GM19395 (cell line): ENCODE measurements around the gene ZDHHC18.
"Not testable (repeated sequence)": the region's sequence is repeated elsewhere in the genome, so short reads cannot be mapped to it uniquely, and the experiment has no call there.

Experiments
- ATAC-seq: cut with Tn5 transposase; IDR thresholded peaks from one replicate; pipeline ENCODE4 v1.9.1; 2021; ENCODE audit warnings: mild to moderate bottlenecking, moderate library complexity; ENCODE audit not compliant: unreplicated experiment

ZDHHC18 gene

DNA sequence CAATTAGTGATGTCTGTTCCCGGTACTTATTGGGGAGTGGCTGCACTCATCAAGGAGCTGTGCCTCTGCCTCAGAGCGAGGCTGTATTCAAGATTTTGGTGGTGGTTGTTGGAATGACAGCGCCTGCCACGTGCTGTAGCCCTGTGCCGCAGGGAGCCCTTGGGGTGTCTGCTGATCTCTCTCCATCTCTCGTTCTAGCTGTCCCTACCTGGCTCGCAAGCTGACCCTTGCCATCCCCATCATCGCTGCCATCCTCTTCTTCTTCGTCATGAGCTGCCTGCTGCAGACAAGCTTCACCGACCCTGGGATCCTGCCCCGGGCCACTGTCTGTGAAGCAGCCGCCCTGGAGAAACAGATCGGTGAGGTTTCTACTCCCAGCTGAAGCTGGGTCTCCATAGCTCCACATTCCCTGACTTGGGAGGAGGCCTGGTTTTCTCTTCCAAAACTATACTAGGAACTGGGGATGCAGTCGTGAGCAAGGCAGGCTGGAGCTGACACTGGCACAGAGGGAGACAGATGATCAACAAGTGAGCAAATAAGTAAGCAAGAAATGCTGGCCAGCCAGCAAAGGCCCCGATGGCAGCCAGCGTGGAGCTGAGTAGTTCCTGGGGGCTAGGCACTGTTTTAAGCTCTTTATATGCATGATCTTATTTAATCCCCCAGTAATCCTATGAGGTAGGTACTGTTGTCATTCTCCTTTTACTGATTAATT lies 5.9 kb downstream of the ZDHHC18 start:
- no peak for ATAC-seq

DNA sequence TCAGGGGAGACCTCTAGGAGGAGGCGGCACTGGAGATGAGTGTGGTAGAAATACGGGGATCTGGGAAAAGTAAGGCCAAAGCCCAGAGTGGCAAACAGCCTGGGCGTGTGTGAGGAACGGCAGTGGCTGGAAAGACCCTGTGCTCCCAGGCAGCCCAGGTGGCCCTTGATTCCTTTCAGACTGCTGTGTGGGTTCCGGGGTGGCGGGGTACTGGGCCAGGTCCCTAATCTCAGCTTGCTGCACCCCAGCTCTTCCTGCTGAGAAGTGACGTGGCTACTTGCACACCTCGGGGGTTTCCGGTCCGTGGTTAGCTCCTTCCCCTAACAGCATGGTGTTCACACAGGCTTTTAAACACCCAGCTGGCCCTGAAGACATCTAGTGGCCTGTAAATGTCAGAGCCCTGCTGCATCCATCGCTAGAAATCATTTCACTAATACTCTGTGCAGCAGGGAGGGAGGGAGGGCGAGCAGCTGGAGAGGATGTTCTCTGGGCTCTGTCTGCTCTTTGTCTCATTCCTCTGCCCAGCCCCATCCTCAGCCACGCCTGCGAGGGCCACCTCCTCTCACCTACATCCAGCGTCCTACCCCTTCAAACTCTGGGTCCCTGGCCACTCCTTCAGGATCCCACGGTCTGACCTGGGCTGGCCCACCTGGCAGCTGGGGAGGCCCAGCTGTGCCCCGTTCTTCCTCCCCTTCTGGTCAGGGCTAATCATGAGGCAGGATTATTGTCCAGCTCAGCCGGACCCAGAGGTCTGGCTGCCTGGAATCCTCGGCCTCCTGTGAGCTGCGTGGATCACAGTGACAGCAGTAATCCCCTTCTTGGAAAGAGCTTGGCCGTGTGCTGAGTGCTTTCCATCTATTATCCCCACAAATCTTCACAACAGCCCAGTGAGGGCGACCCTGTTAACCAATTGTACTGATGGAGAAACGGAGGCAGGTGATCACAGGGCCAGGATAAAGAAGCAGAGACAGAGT lies 7.2 kb downstream of the ZDHHC18 start:
- peak; percentile 84 for ATAC-seq

DNA sequence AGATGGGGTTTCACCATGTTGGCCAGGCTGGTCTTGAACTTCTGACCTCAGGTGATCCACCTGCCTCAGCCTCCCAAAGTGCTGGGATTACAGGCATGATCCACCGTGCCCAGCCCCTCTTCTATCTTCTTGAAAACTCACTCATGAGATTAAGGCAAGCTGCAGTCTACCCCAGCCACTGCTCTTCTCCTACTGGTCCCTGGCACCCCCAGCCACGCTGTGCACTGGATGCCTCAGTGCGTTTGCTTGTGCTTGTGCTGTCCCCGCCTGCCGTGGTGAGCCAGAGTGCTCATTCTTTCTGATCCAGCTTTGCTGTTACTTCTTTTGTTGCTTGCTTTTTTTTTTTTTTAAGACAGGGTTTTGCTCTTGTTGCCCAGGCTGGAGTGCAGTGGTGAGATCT lies 11.2 kb downstream of the ZDHHC18 start:
- not testable (repeated sequence) for ATAC-seq

DNA sequence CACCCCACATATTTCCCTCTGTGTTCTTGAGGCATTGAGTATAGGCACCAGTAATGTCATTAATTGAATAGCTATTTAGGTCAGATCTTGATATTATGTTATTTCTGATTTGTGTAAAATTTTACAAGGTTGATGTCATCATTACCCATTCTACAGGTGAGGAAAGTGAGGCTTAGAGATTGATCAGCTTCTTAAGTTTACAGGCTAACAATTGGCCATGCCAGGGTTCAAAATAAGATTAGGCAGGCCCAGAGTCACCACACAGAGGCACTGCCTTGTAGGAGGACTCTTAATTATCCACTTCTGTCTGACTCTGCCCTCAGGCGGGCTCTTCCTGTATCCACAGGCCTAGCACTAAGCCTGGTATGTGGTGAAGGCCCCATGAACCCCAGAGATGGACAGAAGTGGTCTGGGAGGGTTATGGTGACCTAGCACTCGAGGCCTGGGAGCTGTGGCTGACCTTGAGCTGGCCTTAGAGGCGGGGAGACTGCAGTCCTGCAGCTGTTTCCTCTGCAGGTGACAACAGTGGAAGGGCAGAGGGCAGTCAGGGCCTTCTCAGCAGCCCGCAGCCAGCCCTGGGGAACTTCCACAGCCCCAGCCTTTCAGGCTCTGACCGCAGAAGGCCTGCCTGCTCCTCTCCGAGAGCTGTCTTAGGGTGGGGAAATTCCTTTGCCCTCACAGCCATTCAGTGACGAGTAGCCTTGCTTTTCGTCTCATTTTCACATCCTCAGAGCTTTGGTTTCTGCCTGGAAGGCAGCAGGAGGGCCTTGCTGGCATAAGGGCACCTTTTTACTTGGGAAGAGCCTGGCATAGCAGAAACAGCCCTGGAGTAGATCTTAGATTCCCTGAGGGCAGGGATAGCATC lies 12.2 kb downstream of the ZDHHC18 start:
- peak; percentile 77 for ATAC-seq

DNA sequence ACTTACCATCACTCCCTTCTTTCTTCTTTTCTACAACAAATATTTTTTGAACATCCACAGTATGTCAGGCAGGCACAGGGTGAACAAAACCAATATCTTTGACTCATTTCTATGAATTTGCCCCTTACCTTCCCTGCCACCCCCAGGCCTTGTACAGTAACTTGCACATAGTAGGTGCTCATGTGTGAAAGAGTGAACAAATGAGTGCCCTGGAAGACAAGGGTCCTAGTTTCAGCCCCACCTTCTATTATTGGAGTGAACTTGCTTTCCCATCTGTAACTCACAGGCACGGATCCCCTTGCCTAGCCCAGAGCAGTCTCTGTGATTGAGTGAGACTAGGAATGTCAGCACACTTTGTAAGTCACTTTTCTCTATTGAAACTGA lies 12.8 kb downstream of the ZDHHC18 start:
- peak; percentile 25 for ATAC-seq

DNA sequence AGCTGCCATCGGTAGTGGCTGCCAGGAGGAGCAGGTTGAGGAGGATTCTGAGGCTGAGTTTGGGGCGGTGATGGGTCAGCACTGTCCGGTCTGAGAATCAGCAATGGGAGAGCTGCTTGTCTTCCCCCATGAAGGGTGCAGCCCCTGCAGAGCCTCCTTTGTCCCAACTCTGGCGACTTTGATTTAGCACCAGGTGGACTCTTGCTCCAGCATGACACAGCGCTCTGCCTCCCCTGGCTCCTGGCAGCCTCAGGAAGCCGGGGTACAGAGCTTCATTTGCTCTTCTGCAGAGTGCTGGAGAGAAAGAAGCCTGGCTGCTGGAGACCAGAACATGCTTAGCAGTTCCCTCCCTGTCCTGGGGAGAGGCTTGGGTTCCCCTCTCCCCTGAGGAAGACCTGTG lies 13.3 kb downstream of the ZDHHC18 start:
- ATAC-seq, result no peak

DNA sequence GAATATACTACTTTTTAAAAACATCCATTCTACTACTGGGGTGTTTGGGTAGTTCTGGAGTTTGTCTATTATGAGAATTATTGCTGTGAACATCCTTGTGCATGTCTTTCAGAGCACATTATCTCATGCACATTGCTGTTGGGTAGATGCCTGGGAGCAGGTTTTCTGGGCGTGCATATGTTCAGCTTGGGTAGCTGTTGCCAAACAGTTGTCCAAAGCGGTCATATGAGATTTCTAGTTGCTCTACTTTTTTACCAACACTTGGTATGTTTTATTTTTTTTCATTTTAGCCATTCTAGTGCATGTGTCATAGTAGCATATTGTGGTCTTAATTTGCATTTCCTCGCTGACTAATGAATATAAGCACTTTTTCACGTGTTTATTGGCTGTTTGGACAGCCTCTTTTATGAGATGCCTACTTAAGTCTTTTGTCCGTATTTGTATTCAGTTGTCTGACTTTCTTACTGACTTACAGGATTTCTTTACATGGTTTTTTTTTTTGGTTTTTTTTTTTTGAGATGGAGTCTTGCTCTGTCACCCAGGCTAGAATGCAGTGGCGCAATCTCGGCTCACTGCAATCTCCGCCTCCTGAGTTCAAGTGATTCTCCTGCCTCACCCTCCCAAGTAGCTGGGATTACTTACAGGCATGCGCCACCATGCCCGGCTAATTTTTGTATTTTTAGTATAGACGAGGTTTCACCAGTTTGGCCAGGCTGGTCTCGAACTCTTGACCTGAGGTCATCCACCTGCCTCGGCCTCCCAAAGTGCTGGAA lies 18.1 kb downstream of the ZDHHC18 start:
- no peak for ATAC-seq

DNA sequence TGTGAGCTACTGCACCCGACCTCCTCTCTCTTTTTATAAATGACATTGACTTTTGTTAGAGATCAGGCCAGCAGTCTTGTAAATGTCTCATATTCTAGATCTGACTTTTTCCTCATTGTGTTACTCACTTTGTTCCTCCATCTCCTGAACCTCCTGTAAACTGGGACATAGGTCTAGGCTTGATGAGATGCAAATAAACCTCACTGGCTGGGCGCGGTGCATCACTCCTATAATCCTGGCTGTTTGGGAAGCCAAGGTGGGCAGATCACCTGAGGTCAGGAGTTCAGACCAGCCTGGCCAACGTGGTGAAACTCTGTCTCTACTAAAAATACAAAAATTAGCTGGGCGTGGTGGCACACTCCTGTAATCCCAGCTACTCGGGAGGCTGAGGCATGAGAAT lies 21.3 kb downstream of the ZDHHC18 start:
- not testable (repeated sequence) for ATAC-seq

DNA sequence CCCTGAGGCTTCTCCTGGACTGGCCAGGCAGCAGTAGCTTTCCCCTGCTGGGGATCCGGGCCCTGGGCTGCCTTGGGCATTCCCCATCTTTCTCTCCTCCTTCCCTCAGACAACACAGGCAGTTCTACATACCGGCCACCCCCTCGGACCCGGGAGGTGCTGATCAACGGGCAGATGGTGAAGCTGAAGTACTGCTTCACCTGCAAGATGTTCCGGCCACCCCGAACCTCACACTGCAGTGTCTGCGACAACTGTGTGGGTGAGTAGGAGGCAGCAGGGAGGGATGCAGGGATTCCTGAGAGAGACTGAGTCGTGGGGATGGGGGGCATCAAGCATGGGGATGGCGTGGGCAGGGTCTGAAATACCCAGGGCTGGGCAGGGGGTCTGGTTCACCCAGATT lies 22.0 kb downstream of the ZDHHC18 start:
- ATAC-seq, result no peak

DNA sequence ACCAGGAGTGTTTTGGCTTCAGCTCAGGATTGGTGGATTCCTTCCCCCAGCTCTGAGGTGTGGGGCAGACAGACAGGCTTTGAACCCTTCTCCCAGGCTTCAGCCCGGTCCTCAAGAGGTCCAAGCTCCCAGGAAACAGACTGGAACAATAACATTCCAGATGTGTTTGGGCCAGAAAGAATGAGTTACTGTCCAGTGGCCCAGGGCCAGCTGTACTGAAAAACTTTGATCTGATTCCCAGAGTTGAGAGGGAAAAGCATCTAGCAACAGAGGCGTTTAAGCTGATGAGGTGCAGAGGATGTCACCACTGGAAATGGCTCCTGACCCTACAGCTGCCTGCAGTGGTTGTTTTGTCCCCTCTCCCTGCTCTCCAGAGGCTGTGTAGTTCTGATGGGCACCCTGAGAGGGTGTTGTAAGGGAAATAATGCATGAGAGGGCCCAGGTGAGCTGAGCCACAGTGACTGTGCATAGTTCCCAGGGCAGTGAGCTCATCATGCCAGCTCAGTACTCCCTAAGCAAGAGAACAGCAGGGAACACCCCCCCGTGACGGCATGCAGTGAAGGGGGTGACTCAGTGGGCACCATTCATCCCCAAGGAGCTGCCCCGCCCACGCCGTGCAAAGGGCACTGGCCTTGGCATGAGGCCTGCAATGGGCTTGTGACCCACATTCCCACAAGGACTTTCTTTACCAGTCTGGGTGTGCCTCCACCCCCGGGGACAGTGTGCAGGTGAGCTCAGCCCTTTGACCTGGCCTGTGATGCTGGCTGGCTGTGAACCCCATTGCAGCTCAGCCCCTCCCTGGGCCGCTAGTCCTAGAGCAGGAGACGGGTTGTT lies 22.7 kb downstream of the ZDHHC18 start:
- ATAC-seq, result no peak

DNA sequence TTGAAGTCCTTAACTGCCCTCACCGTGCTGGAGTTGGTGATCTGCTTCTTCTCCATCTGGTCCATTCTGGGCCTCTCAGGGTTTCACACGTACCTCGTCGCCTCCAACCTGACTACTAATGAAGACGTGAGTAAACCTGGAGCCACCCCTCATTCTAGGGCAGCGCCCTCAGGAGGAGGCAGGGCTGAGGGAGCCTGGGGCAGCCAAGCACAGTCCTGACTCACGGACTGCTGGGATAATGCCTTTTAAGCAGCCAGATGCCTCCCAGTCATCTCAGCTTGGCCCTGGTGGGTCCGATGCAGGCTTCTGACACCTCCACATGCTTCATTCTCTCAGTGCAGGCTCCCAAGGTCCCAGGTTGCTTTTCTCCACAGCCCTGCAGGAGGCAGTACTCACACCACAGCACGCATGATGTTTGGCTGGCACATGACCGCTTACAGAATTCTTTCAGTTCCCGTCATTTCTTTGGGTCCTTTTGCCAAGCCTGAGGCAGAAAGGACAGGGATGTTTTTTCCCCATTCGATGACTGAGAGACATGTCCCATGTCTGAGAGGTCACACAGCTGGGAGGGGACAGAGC lies 24.7 kb downstream of the ZDHHC18 start:
- ATAC-seq, result no peak

DNA sequence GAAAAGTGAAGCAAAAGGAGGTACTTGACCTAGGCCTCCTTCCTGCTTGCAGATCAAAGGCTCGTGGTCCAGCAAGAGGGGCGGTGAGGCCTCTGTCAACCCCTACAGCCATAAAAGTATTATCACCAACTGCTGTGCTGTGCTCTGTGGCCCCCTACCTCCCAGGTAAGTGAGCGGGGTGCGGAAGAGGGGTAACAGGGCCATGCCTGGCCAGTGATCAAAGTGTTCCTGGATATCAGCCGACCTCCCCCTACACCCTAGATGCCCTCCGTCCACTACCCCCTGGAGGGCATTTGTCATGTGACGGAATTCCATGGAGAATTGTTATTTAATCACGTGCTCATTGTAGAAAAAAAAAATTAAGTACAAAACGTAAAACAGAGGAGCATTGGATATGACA lies 26.2 kb downstream of the ZDHHC18 start:
- ATAC-seq, result no peak

DNA sequence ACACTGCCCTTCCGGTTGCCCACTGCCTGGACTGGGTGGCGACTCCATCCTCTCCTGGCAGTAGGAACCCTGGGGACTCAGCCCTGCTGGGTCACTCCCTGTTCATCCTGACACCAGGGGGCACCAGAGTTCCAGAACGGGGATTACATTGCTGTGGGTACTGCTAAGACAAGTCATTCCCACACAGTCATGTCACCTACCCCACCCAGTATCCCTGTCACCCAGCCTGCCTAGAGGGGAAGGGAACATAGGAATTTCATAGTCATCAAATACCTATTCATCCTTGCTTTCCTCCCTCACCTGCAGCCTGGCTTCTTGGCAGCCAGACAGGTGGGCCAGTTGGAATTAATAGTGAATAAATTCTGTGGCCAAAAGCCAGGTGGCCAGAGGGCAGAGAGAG lies 26.7 kb downstream of the ZDHHC18 start:
- ATAC-seq, result no peak

DNA sequence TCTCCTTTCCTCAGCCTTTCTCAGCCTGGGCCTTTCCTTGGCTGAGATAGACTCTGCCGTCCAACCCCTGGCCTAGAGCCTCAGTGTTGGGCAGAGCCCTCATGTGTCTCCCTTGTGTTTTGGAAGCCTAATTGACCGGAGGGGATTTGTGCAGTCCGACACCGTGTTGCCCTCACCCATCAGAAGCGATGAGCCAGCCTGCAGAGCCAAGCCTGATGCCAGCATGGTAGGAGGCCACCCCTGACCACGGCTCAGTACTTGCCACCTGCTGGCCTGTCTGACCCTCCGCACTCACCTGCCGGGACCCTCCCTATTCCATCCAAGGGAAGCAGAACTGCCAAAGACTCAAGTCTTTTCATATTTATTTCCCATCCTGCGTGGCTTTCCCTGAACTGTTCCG lies 27.1 kb downstream of the ZDHHC18 start:
- ATAC-seq, result no peak

DNA sequence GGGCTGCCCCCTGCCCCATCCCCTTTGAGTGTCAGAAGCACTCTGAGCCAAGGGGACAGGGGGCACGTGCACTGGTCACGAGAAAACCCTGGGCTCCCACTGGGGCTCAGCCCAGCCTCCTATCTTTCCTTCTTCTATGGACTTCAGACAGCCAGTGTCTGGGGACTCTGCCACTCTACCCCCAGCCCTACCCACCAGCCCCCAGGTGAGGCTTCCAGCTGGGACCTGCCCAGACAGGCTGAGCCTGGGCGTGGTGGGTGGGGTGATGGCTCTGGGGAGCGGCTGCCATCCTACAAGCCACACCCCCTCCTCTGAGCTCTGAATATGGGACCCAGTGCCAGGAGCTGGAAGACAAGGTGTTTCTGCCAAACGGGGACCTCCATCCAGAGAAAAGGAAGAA lies 28.4 kb downstream of the ZDHHC18 start:
- ATAC-seq, result no peak

DNA sequence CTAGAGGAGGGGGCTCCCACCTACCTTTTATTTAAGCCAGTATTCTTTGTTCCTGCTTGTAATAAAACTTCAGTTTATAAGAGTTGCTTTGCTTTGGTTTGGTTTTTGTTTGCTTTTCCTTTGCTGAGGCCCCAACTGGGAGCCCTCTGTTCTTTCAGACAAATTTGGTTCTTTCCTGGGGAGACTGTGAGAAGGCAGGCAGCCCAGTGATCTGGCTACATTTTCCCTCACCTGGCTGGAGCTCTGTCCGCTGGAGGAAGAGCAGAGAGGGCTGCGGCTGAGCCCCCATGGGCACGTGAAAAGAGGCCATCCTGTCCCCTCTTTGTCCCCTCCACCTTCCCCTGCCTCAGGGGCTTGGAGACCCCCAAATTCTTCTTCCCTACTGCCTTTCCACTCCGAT lies 29.1 kb downstream of the ZDHHC18 start:
- no peak for ATAC-seq

DNA sequence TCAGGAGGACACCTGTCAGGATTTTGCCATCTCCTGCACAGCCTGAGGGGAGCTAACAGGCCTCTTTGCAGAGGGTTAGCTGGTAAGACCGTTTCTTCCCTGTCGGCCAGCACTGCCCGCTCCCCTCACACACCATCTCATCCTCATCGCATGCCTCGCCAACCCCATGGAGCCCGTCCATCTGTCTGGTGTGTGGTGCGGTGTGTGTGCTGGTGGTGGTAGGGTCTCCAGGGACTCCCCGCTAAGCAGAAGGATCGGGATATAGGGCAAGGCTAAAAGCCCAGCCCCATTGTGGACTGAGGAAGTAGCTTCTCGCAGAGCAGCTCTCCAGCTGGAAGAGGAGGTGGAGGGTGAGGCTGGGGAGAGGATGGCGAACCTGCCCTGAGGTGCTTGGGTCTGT lies 29.7 kb downstream of the ZDHHC18 start:
- no peak for ATAC-seq

DNA sequence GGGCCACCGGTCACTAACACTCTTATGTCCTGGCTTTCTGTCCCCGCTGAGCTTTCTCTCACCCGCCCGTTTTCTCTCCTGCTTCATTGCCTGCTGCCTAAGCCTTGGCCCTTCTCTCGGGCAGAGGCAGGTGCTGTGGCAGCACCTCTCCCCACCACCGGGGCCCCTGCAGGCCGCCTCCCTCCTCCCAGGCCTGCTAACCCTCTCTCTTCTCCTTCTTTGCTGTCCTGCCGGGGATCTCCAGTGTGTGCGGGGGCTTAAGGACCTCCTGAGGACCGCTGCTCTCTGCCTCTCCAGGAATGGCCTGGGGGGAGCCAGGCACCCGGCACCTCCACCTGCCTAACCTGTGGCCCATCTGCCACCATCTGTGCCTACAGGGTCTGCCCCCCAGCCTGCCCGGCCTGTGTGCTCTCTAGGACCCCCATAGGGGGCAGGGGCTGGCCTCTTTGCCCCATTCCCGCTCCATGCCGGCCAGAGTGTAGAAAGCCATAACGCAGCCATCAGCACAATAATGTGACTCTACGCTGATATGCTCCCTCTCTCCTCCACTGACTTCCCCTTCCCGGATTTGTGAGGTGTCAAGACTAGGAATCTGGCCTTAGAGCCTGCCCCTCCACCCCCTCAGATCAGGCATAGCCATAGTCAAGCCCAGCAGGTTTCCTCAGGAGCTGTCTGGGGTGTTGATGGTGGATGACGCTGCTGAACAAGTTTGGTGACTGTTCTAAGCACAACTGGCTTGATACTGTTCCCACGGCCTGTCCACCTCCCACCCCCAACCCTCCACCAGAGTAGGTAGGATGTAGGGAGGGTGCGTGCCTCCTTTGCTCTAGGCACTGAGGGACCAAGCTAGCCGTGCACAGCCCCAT lies 30.3 kb downstream of the ZDHHC18 start:
- no peak for ATAC-seq
